Mesodermal cell (in vitro differentiated cells): ENCODE measurements around the gene L3MBTL4.
"Not testable (repeated sequence)": the region's sequence is repeated elsewhere in the genome, so short reads cannot be mapped to it uniquely, and the experiment has no call there.

Source experiments
- H3K27ac ChIP-seq: 2 replicates; pipeline ENCODE4 v1.7.0; 2013; ENCODE audit warnings: mild to moderate bottlenecking, low read depth, low read length, moderate library complexity; ENCODE audit not compliant: severe bottlenecking
- H3K36me3 ChIP-seq: 2 replicates; pipeline ENCODE4 v1.7.1; 2013; ENCODE audit warnings: mild to moderate bottlenecking, low read length, moderate library complexity; ENCODE audit not compliant: control insufficient read depth, insufficient read depth
- H3K4me1 ChIP-seq: one replicate; pipeline ENCODE4 v1.7.1; 2013; ENCODE audit warnings: mild to moderate bottlenecking, low read length; ENCODE audit not compliant: insufficient read depth, control insufficient read depth, poor library complexity, severe bottlenecking
- H3K4me3 ChIP-seq: 2 replicates; pipeline ENCODE4 v1.7.0; 2013; ENCODE audit warnings: low read length, control low read depth, mild to moderate bottlenecking; ENCODE audit not compliant: insufficient read depth, poor library complexity, severe bottlenecking; ENCODE audit errors: extremely low read depth
- H3K9me3 ChIP-seq: 2 replicates; pipeline ENCODE4 v1.7.1; 2013; ENCODE audit warnings: mild to moderate bottlenecking, low read length, moderate library complexity; ENCODE audit not compliant: control insufficient read depth
- WGBS, 2 experiments: methylation state at CpG; one replicate each; pipeline ENCODE4 v1.1.5; 2013; ENCODE audit warnings: missing lambda C conversion rate in 2 of 2; ENCODE audit not compliant: insufficient coverage in 2 of 2; 5-methylcytosine and 5-hydroxymethylcytosine counted together

L3MBTL4 gene

GRCh38 chr18:6150430-6150829 is 264.3 kb downstream of the L3MBTL4 start:
- H3K4me1 ChIP-seq = no peaks in the 10 kb centered on the region
- H3K9me3 ChIP-seq = no peaks in the 10 kb centered on the region
- 94% methylated on average over 3 of the region's 3 CpGs; no CpG with 5 or more reads in 1 of the 2 experiments for WGBS, 2 experiments
- H3K4me3 ChIP-seq = no peak overlapping the region
- H3K36me3 ChIP-seq = no peaks in the 10 kb centered on the region
- H3K27ac ChIP-seq = no peak overlapping the region

GRCh38 chr18:6146307-6146661 is 268.4 kb downstream of the L3MBTL4 start:
- no peaks in the 10 kb centered on the region for H3K4me1 ChIP-seq
- 91 to 95% methylated on average over 13 to 14 of the region's 16 CpGs for WGBS, 2 experiments

GRCh38 chr18:6145645-6146306 is 268.9 kb downstream of the L3MBTL4 start:
- Histone ChIP-seq H3K36me3 (no peaks in the 10 kb centered on the region), H3K4me1 (no peaks in the 10 kb centered on the region), H3K9me3 (no peaks in the 10 kb centered on the region), H3K4me3 (no peak overlapping the region), H3K27ac (no peak overlapping the region)
- WGBS, 2 experiments = 84 to 87% methylated on average over 15 to 17 of the region's 18 CpGs

More at GRCh38 chr18:6146307-6146661, 268.4 kb downstream of the L3MBTL4 start:
- Histone ChIP-seq H3K36me3 (no peaks in the 10 kb centered on the region), H3K4me3 (no peak overlapping the region), H3K9me3 (no peaks in the 10 kb centered on the region), H3K27ac (no peak overlapping the region)

GRCh38 chr18:6139007-6139406 is 275.7 kb downstream of the L3MBTL4 start:
- H3K9me3 ChIP-seq = peaks cover 5% of the 10 kb centered on the region
- H3K4me1 ChIP-seq = no peaks in the 10 kb centered on the region
- H3K4me3 ChIP-seq = no peak overlapping the region
- 93 to 100% methylated on average over 3 of the region's 3 CpGs for WGBS, 2 experiments
- H3K36me3 ChIP-seq = no peaks in the 10 kb centered on the region
- no peak overlapping the region for H3K27ac ChIP-seq

GRCh38 chr18:6135901-6136300 is 278.8 kb downstream of the L3MBTL4 start:
- WGBS, 2 experiments = no CpG with 5 or more reads among the region's 1 CpG
- H3K4me3 ChIP-seq = not testable (repeated sequence)

GRCh38 chr18:6135029-6135428 is 279.7 kb downstream of the L3MBTL4 start:
- H3K36me3 ChIP-seq, H3K9me3 ChIP-seq: not testable (repeated sequence)
- 84 to 90% methylated on average over 2 of the region's 2 CpGs for WGBS, 2 experiments

More at GRCh38 chr18:6135901-6136300, 278.8 kb downstream of the L3MBTL4 start:
- H3K36me3 ChIP-seq, H3K9me3 ChIP-seq, H3K4me1 ChIP-seq, H3K27ac ChIP-seq: not testable (repeated sequence)

GRCh38 chr18:6132751-6133368 is 281.9 kb downstream of the L3MBTL4 start:
- H3K4me3 ChIP-seq = no peak overlapping the region
- peaks cover 5% of the 10 kb centered on the region for H3K9me3 ChIP-seq
- WGBS, 2 experiments = 89 to 95% methylated on average over 8 to 9 of the region's 10 CpGs
- no peaks in the 10 kb centered on the region for H3K36me3 ChIP-seq
- no peak overlapping the region for H3K27ac ChIP-seq
- H3K4me1 ChIP-seq = no peaks in the 10 kb centered on the region

More at GRCh38 chr18:6135029-6135428, 279.7 kb downstream of the L3MBTL4 start:
- H3K4me1 ChIP-seq, H3K27ac ChIP-seq, H3K4me3 ChIP-seq: not testable (repeated sequence)

- no peak overlapping the region for H3K27ac ChIP-seq
- no peaks in the 10 kb centered on the region for H3K36me3 ChIP-seq
- no peak overlapping the region for H3K4me3 ChIP-seq
- whole genome bisulfite sequencing, 2 experiments = no CpG with 5 or more reads among the region's 4 CpGs
- no peaks in the 10 kb centered on the region for H3K9me3 ChIP-seq
- H3K4me1 ChIP-seq = no peaks in the 10 kb centered on the region
These were observed 293.9 kb downstream of the L3MBTL4 start for GRCh38 chr18:6120820-6121279.

- Histone ChIP-seq H3K27ac (no peak overlapping the region), H3K4me1 (no peaks in the 10 kb centered on the region), H3K9me3 (no peaks in the 10 kb centered on the region), H3K4me3 (no peak overlapping the region), H3K36me3 (no peaks in the 10 kb centered on the region)
- 63 to 89% methylated on average over 1 of the region's 1 CpG for WGBS, 2 experiments
These were observed 294.9 kb downstream of the L3MBTL4 start for GRCh38 chr18:6119761-6120160.

GRCh38 chr18:6118080-6118479 is 296.6 kb downstream of the L3MBTL4 start:
- Histone ChIP-seq H3K27ac (no peak overlapping the region), H3K4me3 (no peak overlapping the region)
- 71 to 75% methylated on average over 2 of the region's 2 CpGs for WGBS, 2 experiments

GRCh38 chr18:6115710-6116109 is 299.0 kb downstream of the L3MBTL4 start:
- WGBS, 2 experiments = 93 to 100% methylated on average over 4 of the region's 4 CpGs
- Histone ChIP-seq H3K27ac (no peak overlapping the region), H3K36me3 (no peaks in the 10 kb centered on the region), H3K4me1 (no peaks in the 10 kb centered on the region), H3K9me3 (no peaks in the 10 kb centered on the region), H3K4me3 (no peak overlapping the region)

More at GRCh38 chr18:6118080-6118479, 296.6 kb downstream of the L3MBTL4 start:
- H3K36me3 ChIP-seq = no peaks in the 10 kb centered on the region
- no peaks in the 10 kb centered on the region for H3K4me1 ChIP-seq
- no peaks in the 10 kb centered on the region for H3K9me3 ChIP-seq
